Testis (tissue), 3 donors: Measurements from ENCODE around the gene HS2ST1. TPM values are rescaled to one million over a fixed set of nuclear protein-coding genes. Genes with fewer than 3 reads are reported as not detected.
A peak's percentile ranks its signal among the peaks of the same experiment; 100 is the strongest.

Source experiments
- DNase-seq: peaks from one replicate; pipeline ENCODE4 v3.0.0-alpha.2; 2019
- H3K27ac ChIP-seq, 2 donors: fragments of 200-600 bp; sonication (generic); one replicate each; pipeline ENCODE4 v1.5.1; 2019
- H3K27me3 ChIP-seq: fragments of 200-600 bp; sonication (generic); one replicate; pipeline ENCODE4 v1.5.1; 2019
- H3K36me3 ChIP-seq: fragments of 200-600 bp; sonication (generic); one replicate; pipeline ENCODE4 v1.5.1; 2017; ENCODE audit warnings: low read depth; ENCODE audit errors: missing control alignments
- H3K4me1 ChIP-seq: fragments of 200-600 bp; sonication (generic); one replicate; pipeline ENCODE4 v1.5.1; 2019
- H3K4me3 ChIP-seq, 2 donors: fragments of 200-600 bp; sonication (generic); one replicate each; pipeline ENCODE4 v1.5.1; 2017 to 2019
- H3K9me3 ChIP-seq: fragments of 200-600 bp; sonication (generic); one replicate; pipeline ENCODE4 v1.5.1; 2017
- CTCF ChIP-seq, 3 experiments: fragments of 450-650 bp in 2 of 3; fragments of 200-600 bp in 1 of 3; sonication (generic) in 1 of 3; IDR thresholded peaks; one replicate each; pipeline ENCODE4 v1.5.1; 2016 to 2019; ENCODE audit warnings: antibody characterized with exemption in 3 of 3, mild to moderate bottlenecking in 2 of 3, moderate library complexity in 1 of 3
- POLR2A ChIP-seq: fragments of 450-650 bp; IDR thresholded peaks from one replicate; pipeline ENCODE4 v1.6.1; 2017; ENCODE audit warnings: antibody characterized with exemption, mild to moderate bottlenecking, moderate library complexity
- whole genome bisulfite sequencing, 2 donors: methylation state at CpG; one replicate each; pipeline ENCODE4 v1.1.5; 2018; 5-methylcytosine and 5-hydroxymethylcytosine counted together
- intact Hi-C: fragments of 100-400 bp; cut with DNase I; formaldehyde crosslinking; loops from one replicate; pipeline ENCODE4 v1.15.1; 2023; ENCODE audit warnings: low total_unique reads
- polyA plus RNA-seq: library from polyadenylated mRNA; stranded (reverse); fragments of 350-450 nt; fragmentation: Illumina TruSeq; extraction: RNeasy Lipid Tissue Mini Kit (QIAGEN cat#74804); gene quantifications from one replicate; pipeline ENCODE4 v1.2.3, GENCODE V29; 2014; ENCODE audit warnings: low read depth, low replicate concordance; ENCODE audit not compliant: insufficient read depth
- total RNA-seq, 2 donors: library from RNA; depleted of rRNA; stranded (reverse); fragments of >200 nt; gene quantifications; one replicate each; pipeline ENCODE4 v1.2.3, GENCODE V29; 2016

HS2ST1 gene
- total and polyA plus RNA-seq, 3 donors from 2014 or later = 12.8 to 22.4 (median 21.1) TPM

- H3K9me3 ChIP-seq = no peaks in the 10 kb centered on the region
- no peaks in the 10 kb centered on the region for H3K27me3 ChIP-seq
- H3K4me3 ChIP-seq = no peak overlapping the region
- no peaks in the 10 kb centered on the region for H3K36me3 ChIP-seq
- no peak overlapping the region for H3K27ac ChIP-seq
- H3K4me1 ChIP-seq = no peaks in the 10 kb centered on the region
- DNase-seq = no peak
- TF ChIP-seq CTCF (IDR thresholded peaks at IDR 0.05) (no peak), POLR2A (no peak)
- 92 to 94% methylated on average over 2 of the region's 2 CpGs for WGBS, 2 donors
- intact Hi-C loops = no loop called here
Measured at GRCh38 chr1:86940599-86940998, 26.2 kb downstream of the HS2ST1 start.

GRCh38 chr1:86942042-86942441 is 27.6 kb downstream of the HS2ST1 start:
- H3K27me3 ChIP-seq = no peaks in the 10 kb centered on the region
- H3K4me1 ChIP-seq = no peaks in the 10 kb centered on the region
- no peaks in the 10 kb centered on the region for H3K9me3 ChIP-seq
- no peak for DNase-seq
- no peaks in the 10 kb centered on the region for H3K36me3 ChIP-seq
- intact Hi-C loops = no loop called here
- TF ChIP-seq POLR2A = no peak
- H3K4me3 ChIP-seq = no peak overlapping the region
- WGBS, 2 donors = 52 to 65% methylated on average over 1 of the region's 1 CpG
- no peak overlapping the region for H3K27ac ChIP-seq

- intact Hi-C loops = no loop called here
- Histone ChIP-seq H3K27ac (no peak overlapping the region), H3K4me1 (no peaks in the 10 kb centered on the region), H3K36me3 (no peaks in the 10 kb centered on the region), H3K27me3 (no peaks in the 10 kb centered on the region), H3K4me3 (no peak overlapping the region), H3K9me3 (no peaks in the 10 kb centered on the region)
- TF ChIP-seq POLR2A = no peak
- TF ChIP-seq CTCF (IDR thresholded peaks at IDR 0.05) = no peak
- DNase-seq = no peak
Measured at GRCh38 chr1:86942743-86943142, 28.3 kb downstream of the HS2ST1 start.

GRCh38 chr1:86948212-86948611 is 33.8 kb downstream of the HS2ST1 start:
- 53 to 59% methylated on average over 5 of the region's 5 CpGs for WGBS, 2 donors
- DNase-seq = peak; percentile 46

GRCh38 chr1:86950712-86951419 is 36.4 kb downstream of the HS2ST1 start:
- no peak overlapping the region for H3K27ac ChIP-seq

More at GRCh38 chr1:86948212-86948611, 33.8 kb downstream of the HS2ST1 start:
- Histone ChIP-seq H3K27me3 (no peaks in the 10 kb centered on the region), H3K27ac (no peak overlapping the region), H3K4me3 (no peak overlapping the region), H3K36me3 (no peaks in the 10 kb centered on the region), H3K4me1 (no peaks in the 10 kb centered on the region), H3K9me3 (no peaks in the 10 kb centered on the region)
- no peak for TF ChIP-seq CTCF (IDR thresholded peaks at IDR 0.05)
- TF ChIP-seq POLR2A = no peak
- intact Hi-C loops = no loop called here

More at GRCh38 chr1:86950712-86951419, 36.4 kb downstream of the HS2ST1 start:
- Histone ChIP-seq H3K4me1 (no peaks in the 10 kb centered on the region), H3K9me3 (no peaks in the 10 kb centered on the region), H3K36me3 (no peaks in the 10 kb centered on the region), H3K27me3 (no peaks in the 10 kb centered on the region), H3K4me3 (no peak overlapping the region)
- DNase-seq = no peak
- no peak for TF ChIP-seq POLR2A
- no peak for TF ChIP-seq CTCF (IDR thresholded peaks at IDR 0.05)
- WGBS, 2 donors = 75 to 85% methylated on average over 5 of the region's 5 CpGs
- intact Hi-C loops = loop anchor here (10.0 kb wide), 1 partner anchor 1344 kb away; no protein-coding TSS in a partner anchor
